ENCODE measurements around the gene SHH.

- TF ChIP-seq, protein P1, sequence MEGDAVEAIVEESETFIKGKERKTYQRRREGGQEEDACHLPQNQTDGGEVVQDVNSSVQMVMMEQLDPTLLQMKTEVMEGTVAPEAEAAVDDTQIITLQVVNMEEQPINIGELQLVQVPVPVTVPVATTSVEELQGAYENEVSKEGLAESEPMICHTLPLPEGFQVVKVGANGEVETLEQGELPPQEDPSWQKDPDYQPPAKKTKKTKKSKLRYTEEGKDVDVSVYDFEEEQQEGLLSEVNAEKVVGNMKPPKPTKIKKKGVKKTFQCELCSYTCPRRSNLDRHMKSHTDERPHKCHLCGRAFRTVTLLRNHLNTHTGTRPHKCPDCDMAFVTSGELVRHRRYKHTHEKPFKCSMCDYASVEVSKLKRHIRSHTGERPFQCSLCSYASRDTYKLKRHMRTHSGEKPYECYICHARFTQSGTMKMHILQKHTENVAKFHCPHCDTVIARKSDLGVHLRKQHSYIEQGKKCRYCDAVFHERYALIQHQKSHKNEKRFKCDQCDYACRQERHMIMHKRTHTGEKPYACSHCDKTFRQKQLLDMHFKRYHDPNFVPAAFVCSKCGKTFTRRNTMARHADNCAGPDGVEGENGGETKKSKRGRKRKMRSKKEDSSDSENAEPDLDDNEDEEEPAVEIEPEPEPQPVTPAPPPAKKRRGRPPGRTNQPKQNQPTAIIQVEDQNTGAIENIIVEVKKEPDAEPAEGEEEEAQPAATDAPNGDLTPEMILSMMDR (conservative IDR thresholded peaks at IDR 0.05; ENCODE audit: low read depth, low read length) = no peak
- no peak for TF ChIP-seq EZH2 (IDR thresholded peaks at IDR 0.05; ENCODE audit: borderline replicate concordance, low read depth, low read length, poor library complexity, severe bottlenecking)
Observed at GRCh38 chr7:155839461-155839860, 27.2 kb upstream of the SHH start.
